DND-41 (cell line): ENCODE data around the gene TOMM70.

Source experiments
- EZH2 ChIP-seq: IDR thresholded peaks from 3 replicates; pipeline ENCODE4 v1.6.1; 2012; ENCODE audit warnings: borderline replicate concordance, low read depth, mild to moderate bottlenecking, moderate library complexity, low read length, inconsistent platforms; ENCODE audit not compliant: severe bottlenecking
- TF ChIP-seq, protein P1 (sequence below): IDR thresholded peaks from 2 replicates; pipeline ENCODE4 v1.5.1; 2012; ENCODE audit warnings: borderline replicate concordance, low read length, moderate library complexity, mild to moderate bottlenecking; ENCODE audit not compliant: poor library complexity, severe bottlenecking; ENCODE audit errors: extremely low read depth

DNA sequence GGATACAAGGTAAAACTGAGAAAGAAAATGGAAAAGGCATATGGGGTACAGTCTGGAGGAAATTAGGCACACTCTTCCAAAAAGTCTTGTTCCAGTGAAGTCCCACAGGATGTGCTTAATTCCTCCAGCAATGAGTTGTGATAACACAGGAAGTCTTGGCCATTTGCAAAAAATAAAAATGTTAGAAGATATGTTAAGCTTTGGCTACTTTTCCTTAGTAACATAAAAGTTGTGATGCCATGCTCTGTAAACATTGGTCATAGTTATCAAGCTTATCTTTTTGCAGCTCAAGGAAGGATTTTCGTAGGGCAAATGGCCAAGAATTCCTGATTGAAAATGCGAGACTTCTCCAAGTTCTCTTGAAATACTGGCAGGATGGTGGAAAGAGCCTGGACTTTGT is 26.8 kb upstream of the TOMM70 start:
- TF ChIP-seq, protein P1, sequence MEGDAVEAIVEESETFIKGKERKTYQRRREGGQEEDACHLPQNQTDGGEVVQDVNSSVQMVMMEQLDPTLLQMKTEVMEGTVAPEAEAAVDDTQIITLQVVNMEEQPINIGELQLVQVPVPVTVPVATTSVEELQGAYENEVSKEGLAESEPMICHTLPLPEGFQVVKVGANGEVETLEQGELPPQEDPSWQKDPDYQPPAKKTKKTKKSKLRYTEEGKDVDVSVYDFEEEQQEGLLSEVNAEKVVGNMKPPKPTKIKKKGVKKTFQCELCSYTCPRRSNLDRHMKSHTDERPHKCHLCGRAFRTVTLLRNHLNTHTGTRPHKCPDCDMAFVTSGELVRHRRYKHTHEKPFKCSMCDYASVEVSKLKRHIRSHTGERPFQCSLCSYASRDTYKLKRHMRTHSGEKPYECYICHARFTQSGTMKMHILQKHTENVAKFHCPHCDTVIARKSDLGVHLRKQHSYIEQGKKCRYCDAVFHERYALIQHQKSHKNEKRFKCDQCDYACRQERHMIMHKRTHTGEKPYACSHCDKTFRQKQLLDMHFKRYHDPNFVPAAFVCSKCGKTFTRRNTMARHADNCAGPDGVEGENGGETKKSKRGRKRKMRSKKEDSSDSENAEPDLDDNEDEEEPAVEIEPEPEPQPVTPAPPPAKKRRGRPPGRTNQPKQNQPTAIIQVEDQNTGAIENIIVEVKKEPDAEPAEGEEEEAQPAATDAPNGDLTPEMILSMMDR, result no peak
- no peak for TF ChIP-seq EZH2
